Smooth muscle cell (in vitro differentiated cells): ENCODE data around the gene FXR2. TPM values are rescaled to one million over a fixed set of nuclear protein-coding genes. Genes with fewer than 3 reads are reported as not detected.

Source experiments
- DNase-seq: peaks from one replicate; lab custom pipeline; 2025; ENCODE audit not compliant: unreplicated experiment; lab: John Stamatoyannopoulos, UW
- H2AFZ ChIP-seq: fragments of 200-600 bp; sonication (generic); 2 replicates; pipeline ENCODE4 v1.6.0; 2016; ENCODE audit warnings: antibody characterized with exemption, low read depth, mild to moderate bottlenecking
- H3F3A ChIP-seq: fragments of 200-600 bp; sonication (generic); 2 replicates; pipeline ENCODE4 v1.6.0; 2017; ENCODE audit warnings: antibody characterized with exemption, low read depth
- H3K27ac ChIP-seq: fragments of 200-600 bp; sonication (generic); 2 replicates; pipeline ENCODE4 v1.5.1; 2016; ENCODE audit warnings: low read depth, mild to moderate bottlenecking
- H3K27me3 ChIP-seq: fragments of 200-600 bp; sonication (generic); 2 replicates; pipeline ENCODE4 v1.6.1; 2016; ENCODE audit warnings: low read depth, mild to moderate bottlenecking
- H3K36me3 ChIP-seq: fragments of 200-600 bp; sonication (generic); 2 replicates; pipeline ENCODE4 v1.5.1; 2016; ENCODE audit warnings: low read depth
- H3K4me1 ChIP-seq: fragments of 200-600 bp; sonication (generic); 2 replicates; pipeline ENCODE4 v1.5.1; 2016; ENCODE audit warnings: low read depth
- H3K4me2 ChIP-seq: fragments of 200-600 bp; sonication (generic); 2 replicates; pipeline ENCODE4 v1.6.0; 2016; ENCODE audit warnings: mild to moderate bottlenecking
- H3K4me3 ChIP-seq: fragments of 200-600 bp; sonication (generic); 2 replicates; pipeline ENCODE4 v1.5.1; 2016; ENCODE audit warnings: mild to moderate bottlenecking
- H3K79me2 ChIP-seq: fragments of 200-600 bp; sonication (generic); 2 replicates; pipeline ENCODE4 v1.6.0; 2016; ENCODE audit warnings: low read depth, mild to moderate bottlenecking
- H3K9ac ChIP-seq: fragments of 200-600 bp; sonication (generic); 2 replicates; pipeline ENCODE4 v1.6.0; 2016; ENCODE audit warnings: low read depth
- H3K9me3 ChIP-seq: fragments of 200-600 bp; sonication (generic); replicated peaks from 2 replicates; pipeline ENCODE4 v1.5.1; 2016; ENCODE audit warnings: low read depth
- H4K20me1 ChIP-seq: fragments of 200-600 bp; sonication (generic); 2 replicates; pipeline ENCODE4 v1.6.0; 2016; ENCODE audit warnings: low read depth
- CTCF ChIP-seq: fragments of 200-600 bp; sonication (generic); IDR thresholded peaks from 2 replicates; pipeline ENCODE4 v1.5.1; 2017; ENCODE audit warnings: borderline replicate concordance, mild to moderate bottlenecking, antibody characterized with exemption; ENCODE audit not compliant: insufficient read depth, poor library complexity, severe bottlenecking
- WGBS: methylation state at CpG from one replicate; pipeline ENCODE4 v1.1.7; 2016; ENCODE audit warnings: low lambda C conversion rate; 5-methylcytosine and 5-hydroxymethylcytosine counted together
- polyA plus RNA-seq: library from polyadenylated mRNA; unstranded; fragments of >200 nt; fragmentation: Nextera tagmentation; extraction: Ambion mirVana; gene quantifications from 2 replicates; pipeline ENCODE4 v1.2.1, GENCODE V29; 2016
- total RNA-seq: library from RNA; depleted of rRNA; stranded (reverse); fragments of >200 nt; gene quantifications from 2 replicates; pipeline ENCODE4 v1.2.3, GENCODE V29; 2014

Gene FXR2
- total RNA-seq (22.8 and 31.1 TPM in 2 replicates), polyA plus RNA-seq (50.0 and 50.6 TPM in 2 replicates)

DNA sequence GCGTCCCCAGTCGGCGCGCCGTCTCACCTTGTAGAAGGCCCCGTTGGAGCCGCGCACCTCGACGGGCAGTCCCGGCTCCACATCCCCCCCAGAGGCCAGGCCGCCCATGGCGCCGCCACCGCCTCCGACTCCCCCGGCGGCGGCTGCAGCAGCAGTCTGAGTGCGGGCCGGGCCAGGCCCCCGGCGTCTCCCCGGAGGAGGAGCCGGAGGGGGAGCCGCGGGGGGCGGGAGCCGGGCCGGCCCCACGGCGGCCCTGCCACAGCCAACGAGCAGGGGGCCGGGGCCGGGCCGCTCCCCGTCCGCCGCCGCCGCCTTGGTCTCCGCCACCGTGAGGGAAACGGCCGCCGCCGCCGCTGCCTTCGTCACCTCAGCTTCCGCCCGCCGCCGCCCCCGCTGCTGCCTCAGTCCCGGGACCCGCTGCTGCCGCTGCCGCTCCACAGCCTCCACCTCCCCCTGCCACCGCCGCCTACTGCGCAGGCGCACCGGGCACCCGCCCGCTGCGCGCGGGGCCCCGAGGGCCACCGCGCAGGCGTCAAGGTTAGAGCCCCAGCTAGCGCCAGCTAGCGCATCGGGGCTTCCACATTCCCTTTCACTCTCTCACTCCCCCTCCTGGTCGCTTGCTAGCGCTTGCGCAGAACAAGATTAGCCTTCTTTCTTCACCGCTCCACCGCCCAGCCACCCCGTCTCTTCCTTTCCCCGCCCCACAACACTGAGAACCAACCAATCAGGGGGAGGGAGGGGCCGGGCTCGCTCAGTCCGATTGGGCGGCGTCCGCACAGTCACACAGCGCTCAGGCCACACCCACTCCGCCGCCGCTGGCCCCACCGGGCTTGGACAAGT, at the start of gene FXR2:
TSS of gene FXR2 (minus strand) at position 473 of the 840 bp plus-strand sequence. CDS start at position 108, 365 bp downstream.
- Histone ChIP-seq H3K4me3 (peak within 1 kb of the TSS; percentile 58), H3K4me2 (peak within 1 kb of the TSS; percentile 88)
- 2% methylated on average over 50 of the region's 93 CpGs for WGBS

GRCh38 chr17:7656958-7657609, 42.4 kb upstream of the FXR2 start:
- no peak for TF ChIP-seq CTCF
- H3K9me3 ChIP-seq, result no peaks in the 10 kb centered on the region
- H4K20me1 ChIP-seq, result no peaks in the 10 kb centered on the region
- peaks cover 5% of the 10 kb centered on the region for H3K4me1 ChIP-seq
- no peaks in the 10 kb centered on the region for H3K27me3 ChIP-seq
- H3K4me3 ChIP-seq, result no peak overlapping the region
- H3K4me2 ChIP-seq, result peak overlapping the region; percentile 1
- H3K79me2 ChIP-seq, result no peaks in the 10 kb centered on the region
- DNase-seq, result no peak
- no peaks in the 10 kb centered on the region for H3K36me3 ChIP-seq
- 19% methylated on average over 10 of the region's 10 CpGs for WGBS
- H2AFZ ChIP-seq, result no peak overlapping the region
- H3F3A ChIP-seq, result no peaks in the 10 kb centered on the region
- H3K27ac ChIP-seq, result no peak overlapping the region
- no peak overlapping the region for H3K9ac ChIP-seq

More for the DNA sequence above, at the start of gene FXR2:
- no peaks in the 10 kb centered on the region for H3K9me3 ChIP-seq
- H4K20me1 ChIP-seq, result peaks cover 43% of the 10 kb centered on the region
- peak; percentile 43 for TF ChIP-seq CTCF
- peak within 1 kb of the TSS; percentile 68 for H3K27ac ChIP-seq
- no peaks in the 10 kb centered on the region for H3K36me3 ChIP-seq
- H3K9ac ChIP-seq, result peak within 1 kb of the TSS; percentile 83
- peaks cover 43% of the 10 kb centered on the region for H3K79me2 ChIP-seq
- peak; percentile 100 for DNase-seq
- H3F3A ChIP-seq, result no peaks in the 10 kb centered on the region
- H2AFZ ChIP-seq, result peak within 1 kb of the TSS; percentile 47
- H3K4me1 ChIP-seq, result peaks cover 18% of the 10 kb centered on the region
- H3K27me3 ChIP-seq, result no peaks in the 10 kb centered on the region

DNA sequence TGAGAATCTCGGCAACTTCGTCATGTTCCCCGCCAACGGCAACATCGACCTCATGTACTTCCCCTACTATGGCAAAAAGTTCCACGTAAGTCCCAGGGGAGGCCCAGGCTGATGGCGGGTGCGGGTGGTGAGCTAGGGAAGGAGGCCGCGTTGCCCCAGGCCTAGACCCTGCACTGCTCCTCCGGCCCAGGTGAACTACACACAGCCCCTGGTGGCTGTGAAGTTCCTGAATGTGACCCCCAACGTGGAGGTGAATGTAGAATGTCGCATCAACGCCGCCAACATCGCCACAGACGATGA, 40.8 kb upstream of the FXR2 start:
- no peak overlapping the region for H2AFZ ChIP-seq
- TF ChIP-seq CTCF, result no peak
- DNase-seq, result no peak
- no peaks in the 10 kb centered on the region for H3F3A ChIP-seq
- no peaks in the 10 kb centered on the region for H4K20me1 ChIP-seq
- WGBS, result 93% methylated on average over 17 of the region's 17 CpGs
- no peak overlapping the region for H3K4me2 ChIP-seq
- no peaks in the 10 kb centered on the region for H3K79me2 ChIP-seq
- no peak overlapping the region for H3K4me3 ChIP-seq
- peaks cover 11% of the 10 kb centered on the region for H3K4me1 ChIP-seq
- H3K27me3 ChIP-seq, result peaks cover 11% of the 10 kb centered on the region
- no peak overlapping the region for H3K9ac ChIP-seq
- no peak overlapping the region for H3K27ac ChIP-seq
- no peaks in the 10 kb centered on the region for H3K36me3 ChIP-seq
- H3K9me3 ChIP-seq, result no peaks in the 10 kb centered on the region
